ENCODE results near the gene DMGDH. TPM values are rescaled to one million over a fixed set of nuclear protein-coding genes. Genes with fewer than 3 reads are reported as not detected.

Gene DMGDH
- total and polyA plus RNA-seq, 2 donors (not counting 3 experiments of a cell fraction or from before 2014, with no cell fraction given): 0.11 TPM; not detected in 1

DNA sequence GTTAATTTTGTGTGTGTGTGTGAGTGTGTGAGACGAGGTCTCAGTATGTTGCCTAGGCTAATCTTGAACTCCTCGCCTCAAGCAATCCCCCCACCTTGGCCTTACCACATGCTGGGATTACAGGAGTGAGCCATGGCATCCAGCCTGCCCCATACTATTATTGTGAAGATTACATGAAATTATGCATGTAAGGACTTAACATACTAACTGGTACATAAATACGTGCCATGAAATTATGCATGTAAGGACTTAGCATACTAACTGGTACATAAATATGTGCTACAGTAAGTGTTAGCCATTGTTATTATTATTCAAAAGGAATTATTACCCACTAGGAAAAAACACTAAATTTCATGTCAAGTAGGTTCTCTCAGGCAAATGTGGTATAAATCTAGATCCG lies 16.2 kb downstream of the DMGDH start:
- POLR2A ChIA-PET: no interaction called here
- TF ChIP-seq, protein P1, sequence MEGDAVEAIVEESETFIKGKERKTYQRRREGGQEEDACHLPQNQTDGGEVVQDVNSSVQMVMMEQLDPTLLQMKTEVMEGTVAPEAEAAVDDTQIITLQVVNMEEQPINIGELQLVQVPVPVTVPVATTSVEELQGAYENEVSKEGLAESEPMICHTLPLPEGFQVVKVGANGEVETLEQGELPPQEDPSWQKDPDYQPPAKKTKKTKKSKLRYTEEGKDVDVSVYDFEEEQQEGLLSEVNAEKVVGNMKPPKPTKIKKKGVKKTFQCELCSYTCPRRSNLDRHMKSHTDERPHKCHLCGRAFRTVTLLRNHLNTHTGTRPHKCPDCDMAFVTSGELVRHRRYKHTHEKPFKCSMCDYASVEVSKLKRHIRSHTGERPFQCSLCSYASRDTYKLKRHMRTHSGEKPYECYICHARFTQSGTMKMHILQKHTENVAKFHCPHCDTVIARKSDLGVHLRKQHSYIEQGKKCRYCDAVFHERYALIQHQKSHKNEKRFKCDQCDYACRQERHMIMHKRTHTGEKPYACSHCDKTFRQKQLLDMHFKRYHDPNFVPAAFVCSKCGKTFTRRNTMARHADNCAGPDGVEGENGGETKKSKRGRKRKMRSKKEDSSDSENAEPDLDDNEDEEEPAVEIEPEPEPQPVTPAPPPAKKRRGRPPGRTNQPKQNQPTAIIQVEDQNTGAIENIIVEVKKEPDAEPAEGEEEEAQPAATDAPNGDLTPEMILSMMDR (IDR thresholded peaks at IDR 0.05; ENCODE audit: extremely low read depth in 1 of 2, insufficient read depth in 1 of 2, low read depth in 1 of 2, low read length in 2 of 2): no peak
- no peak for TF ChIP-seq FOS (IDR thresholded peaks at IDR 0.05; ENCODE audit: borderline replicate concordance, insufficient read depth, low read length)
- no peak for TF ChIP-seq GATA2 (IDR thresholded peaks at IDR 0.05; ENCODE audit: insufficient read depth, insufficient read length, low read depth, low read length)
- TF ChIP-seq MYC (IDR thresholded peaks at IDR 0.05; ENCODE audit: low read depth, low read length): no peak
- no peak for TF ChIP-seq EZH2 (IDR thresholded peaks at IDR 0.05; ENCODE audit: borderline replicate concordance, low read depth, low read length, severe bottlenecking)
- TF ChIP-seq JUN (IDR thresholded peaks at IDR 0.05; ENCODE audit: borderline replicate concordance, insufficient read depth, insufficient read length, low read depth): no peak
- TF ChIP-seq, protein P2, sequence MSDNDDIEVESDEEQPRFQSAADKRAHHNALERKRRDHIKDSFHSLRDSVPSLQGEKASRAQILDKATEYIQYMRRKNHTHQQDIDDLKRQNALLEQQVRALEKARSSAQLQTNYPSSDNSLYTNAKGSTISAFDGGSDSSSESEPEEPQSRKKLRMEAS (IDR thresholded peaks at IDR 0.05; ENCODE audit: insufficient read depth, insufficient read length): no peak
- no peak for TF ChIP-seq POLR2A (IDR thresholded peaks at IDR 0.05; ENCODE audit: low read depth, low read length)
- no peak for TF ChIP-seq POLR2AphosphoS5 (IDR thresholded peaks at IDR 0.05; ENCODE audit: insufficient read depth, low read depth, low read length)
- no peaks in the 10 kb centered on the region for H4K20me1 ChIP-seq (replicated peaks; ENCODE audit: control insufficient read depth, extremely low read depth, insufficient read depth, low read length)
- dilution Hi-C loops (cut with MboI; ENCODE audit: extremely low pct_ligation_motif_present, low sequenced_read_pairs): no loop called here
- no peaks in the 10 kb centered on the region for H3K79me2 ChIP-seq (ENCODE audit: control insufficient read depth, insufficient read depth, low read length)
- no peak overlapping the region for H3K9ac ChIP-seq (replicated peaks; ENCODE audit: extremely low read depth, insufficient read depth, low read length)
- H3K27ac ChIP-seq (ENCODE audit: insufficient read depth, low read depth, low read length): no peak overlapping the region
- no TSS peak for BruUV-seq (replicated peaks)
- FAIRE-seq (no peak), DNase-seq (ENCODE audit: low read depth, low spot score) (no peak)
- no peak overlapping the region for H2AFZ ChIP-seq (ENCODE audit: low read depth, low read length)
- H3K4me1 ChIP-seq (ENCODE audit: control insufficient read depth, extremely low read depth, insufficient read depth, low read length): no peaks in the 10 kb centered on the region
- H3K9me1 ChIP-seq (replicated peaks; ENCODE audit: control insufficient read depth, extremely low read depth, insufficient read depth, low read length): no peaks in the 10 kb centered on the region
- no peak overlapping the region for H3K4me3 ChIP-seq (replicated peaks in 1 of 3; ENCODE audit: insufficient read depth in 1 of 3, low read depth in 1 of 3, low read length in 3 of 3)
- H3K27me3 ChIP-seq (ENCODE audit: control insufficient read depth in 2 of 2, insufficient read depth in 2 of 2, low read length in 2 of 2): peaks cover 0 to 6% of the 10 kb centered on the region in 2 experiments
- no peak overlapping the region for H3K4me2 ChIP-seq (ENCODE audit: insufficient read depth, low read length)
- intact Hi-C loops (cut with micrococcal nuclease): loop anchor here (10.0 kb wide), 1 partner anchor 1759 kb away; no protein-coding TSS in a partner anchor
- H3K36me3 ChIP-seq (ENCODE audit: control insufficient read depth in 2 of 2, extremely low read depth in 1 of 2, insufficient read depth in 2 of 2, low read length in 2 of 2): no peaks in the 10 kb centered on the region
- no peaks in the 10 kb centered on the region for H3K9me3 ChIP-seq (replicated peaks; ENCODE audit: control insufficient read depth, insufficient read depth, low read length)
- CTCF ChIA-PET: interaction anchor here (0.8 to 1.0 kb wide), 2 partner anchors 12 to 80 kb away, joined by 3 read pairs; no protein-coding TSS in a partner anchor
